Neutrophil (primary cell): ENCODE measurements around the gene CCSER1.
"Not testable (repeated sequence)": the region's sequence is repeated elsewhere in the genome, so short reads cannot be mapped to it uniquely, and the experiment has no call there.

ENCODE experiments used
- H3K27ac ChIP-seq: fragments of 200-600 bp; sonication (generic); 2 replicates; pipeline ENCODE4 v1.5.1; 2016; ENCODE audit warnings: mild to moderate bottlenecking, moderate library complexity
- H3K27me3 ChIP-seq: fragments of 200-600 bp; sonication (generic); 2 replicates; pipeline ENCODE4 v1.6.0; 2016; ENCODE audit warnings: mild to moderate bottlenecking
- H3K36me3 ChIP-seq: fragments of 200-600 bp; sonication (generic); 2 replicates; pipeline ENCODE4 v1.5.1; 2017
- H3K4me1 ChIP-seq, 2 experiments: fragments of 200-600 bp in 1 of 2; sonication (generic) in 1 of 2; 1 replicate in 1 of 2; 2 replicates in 1 of 2; pipeline versions ENCODE4 v1.5.1 to v1.6.1; 2013 to 2016; ENCODE audit warnings: low read depth in 1 of 2, low read length in 1 of 2, mild to moderate bottlenecking in 1 of 2, moderate library complexity in 1 of 2; ENCODE audit not compliant: control insufficient read depth in 1 of 2, insufficient read depth in 1 of 2
- H3K4me3 ChIP-seq, 2 experiments: fragments of 200-600 bp in 1 of 2; sonication (generic) in 1 of 2; 1 replicate in 1 of 2; 2 replicates in 1 of 2; pipeline ENCODE4 v1.5.1; 2013 to 2016; ENCODE audit warnings: low read depth in 1 of 2, low read length in 1 of 2, mild to moderate bottlenecking in 1 of 2, moderate library complexity in 1 of 2
- H3K9me3 ChIP-seq: fragments of 200-600 bp; sonication (generic); 2 replicates; pipeline ENCODE4 v1.5.1; 2016
- TF ChIP-seq, protein P1 (sequence below): fragments of 200-600 bp; sonication (generic); IDR thresholded peaks from 2 replicates; pipeline ENCODE4 v1.5.1; 2016; ENCODE audit warnings: antibody characterized with exemption

CCSER1 gene

DNA sequence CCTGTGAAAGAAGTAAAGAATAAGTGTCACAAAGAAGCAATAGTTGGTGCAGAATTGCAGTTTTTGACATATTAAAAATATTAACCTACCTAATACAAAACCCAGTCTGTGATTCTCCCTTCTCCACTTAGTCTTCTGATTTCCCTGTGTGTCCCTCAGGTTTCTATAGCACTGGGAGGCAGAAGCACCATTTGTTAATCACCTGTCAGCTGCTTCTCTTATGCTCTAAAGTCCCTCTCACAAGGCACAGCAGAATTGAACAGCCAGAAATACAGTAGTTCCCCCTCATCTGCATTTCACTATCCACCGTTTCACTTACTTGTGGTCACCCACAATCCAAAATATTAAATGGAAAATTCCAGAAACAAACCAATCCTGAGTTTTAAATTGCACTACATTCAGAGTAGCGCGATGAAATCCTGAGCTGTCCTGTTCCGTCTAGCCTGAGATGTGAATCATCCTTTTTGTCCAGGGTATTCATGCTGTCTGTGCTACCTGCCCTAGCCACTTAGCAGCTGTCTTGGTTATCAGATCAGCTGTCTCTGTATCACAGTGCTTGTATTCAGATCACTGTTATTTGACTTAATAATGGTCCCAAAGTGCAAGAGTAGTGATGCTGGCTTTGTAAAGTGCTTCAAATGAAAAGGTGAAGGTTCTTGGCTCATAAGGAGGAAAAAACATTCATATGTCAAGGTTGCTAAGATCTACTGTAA lies 1192.5 kb downstream of the CCSER1 start:
- Histone ChIP-seq H3K27ac (no peak overlapping the region), H3K36me3 (no peaks in the 10 kb centered on the region), H3K4me1 (no peaks in the 10 kb centered on the region), H3K4me3 (no peak overlapping the region), H3K9me3 (no peaks in the 10 kb centered on the region), H3K27me3 (no peaks in the 10 kb centered on the region)
- TF ChIP-seq, protein P1, sequence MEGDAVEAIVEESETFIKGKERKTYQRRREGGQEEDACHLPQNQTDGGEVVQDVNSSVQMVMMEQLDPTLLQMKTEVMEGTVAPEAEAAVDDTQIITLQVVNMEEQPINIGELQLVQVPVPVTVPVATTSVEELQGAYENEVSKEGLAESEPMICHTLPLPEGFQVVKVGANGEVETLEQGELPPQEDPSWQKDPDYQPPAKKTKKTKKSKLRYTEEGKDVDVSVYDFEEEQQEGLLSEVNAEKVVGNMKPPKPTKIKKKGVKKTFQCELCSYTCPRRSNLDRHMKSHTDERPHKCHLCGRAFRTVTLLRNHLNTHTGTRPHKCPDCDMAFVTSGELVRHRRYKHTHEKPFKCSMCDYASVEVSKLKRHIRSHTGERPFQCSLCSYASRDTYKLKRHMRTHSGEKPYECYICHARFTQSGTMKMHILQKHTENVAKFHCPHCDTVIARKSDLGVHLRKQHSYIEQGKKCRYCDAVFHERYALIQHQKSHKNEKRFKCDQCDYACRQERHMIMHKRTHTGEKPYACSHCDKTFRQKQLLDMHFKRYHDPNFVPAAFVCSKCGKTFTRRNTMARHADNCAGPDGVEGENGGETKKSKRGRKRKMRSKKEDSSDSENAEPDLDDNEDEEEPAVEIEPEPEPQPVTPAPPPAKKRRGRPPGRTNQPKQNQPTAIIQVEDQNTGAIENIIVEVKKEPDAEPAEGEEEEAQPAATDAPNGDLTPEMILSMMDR = no peak

DNA sequence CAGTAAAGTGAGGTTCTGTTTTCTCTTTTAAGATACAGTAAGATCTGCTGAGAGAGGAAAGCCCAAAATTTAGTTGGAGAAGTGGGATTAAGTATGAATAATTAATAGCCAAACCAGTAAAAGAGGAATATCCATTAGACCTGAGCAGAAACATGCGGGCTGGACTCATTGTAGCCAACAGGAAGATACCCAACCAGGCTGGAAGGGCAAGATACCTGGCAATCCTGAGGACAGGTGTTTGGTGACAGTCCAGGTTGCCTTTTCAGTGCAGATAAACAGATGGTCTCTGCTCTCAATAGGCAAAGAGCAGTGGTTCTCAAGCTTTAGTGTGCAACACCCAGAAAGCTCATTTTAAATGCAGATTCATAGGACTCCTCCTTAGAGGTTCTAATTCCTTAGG lies 1195.8 kb downstream of the CCSER1 start:
- Histone ChIP-seq H3K4me1 (no peaks in the 10 kb centered on the region), H3K27ac (no peak overlapping the region), H3K4me3 (no peak overlapping the region), H3K9me3 (no peaks in the 10 kb centered on the region), H3K36me3 (no peaks in the 10 kb centered on the region), H3K27me3 (no peaks in the 10 kb centered on the region)
- TF ChIP-seq, protein P1 = no peak

DNA sequence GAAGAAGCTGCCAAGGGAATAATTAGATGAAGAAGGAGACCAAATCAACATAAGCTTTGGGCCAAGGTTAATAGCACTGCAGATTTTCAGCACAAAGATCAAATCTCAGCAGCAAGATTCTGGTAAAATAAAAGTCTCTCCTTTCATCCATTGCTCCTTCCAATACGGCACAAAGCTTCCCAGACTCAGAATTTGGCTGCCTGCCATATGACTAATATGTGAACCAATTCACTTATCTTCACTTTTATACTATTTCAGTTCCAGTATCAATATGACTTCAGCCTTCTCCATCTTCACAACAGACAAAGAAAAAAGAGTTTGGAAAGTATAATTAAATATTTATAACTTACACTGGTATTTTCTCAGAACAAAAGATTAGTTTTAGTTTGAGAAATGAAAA lies 1198.3 kb downstream of the CCSER1 start:
- Histone ChIP-seq H3K4me1 (no peaks in the 10 kb centered on the region), H3K36me3 (no peaks in the 10 kb centered on the region), H3K27ac (no peak overlapping the region), H3K27me3 (no peaks in the 10 kb centered on the region), H3K4me3 (no peak overlapping the region), H3K9me3 (no peaks in the 10 kb centered on the region)
- TF ChIP-seq, protein P1 = no peak

DNA sequence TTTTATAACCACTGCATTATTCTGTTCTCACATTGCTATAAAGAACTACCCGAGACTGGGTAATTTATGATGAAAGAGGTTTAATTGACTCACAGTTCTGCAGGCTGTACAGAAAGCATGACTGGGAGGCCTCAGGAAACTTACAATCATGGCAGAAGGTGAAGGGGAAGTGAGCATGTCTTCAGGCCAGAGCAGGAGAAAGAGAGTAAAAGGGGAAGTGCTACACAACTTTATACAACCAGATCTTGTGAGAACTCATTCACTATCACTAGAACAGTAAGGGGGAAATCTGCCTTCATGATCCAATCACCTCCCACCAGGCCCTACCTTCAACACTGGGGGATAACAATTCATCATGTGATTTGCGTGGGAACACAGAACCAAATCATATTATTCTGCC lies 1199.0 kb downstream of the CCSER1 start:
- H3K9me3 ChIP-seq, H3K27ac ChIP-seq, H3K4me1 ChIP-seq, H3K36me3 ChIP-seq, H3K4me3 ChIP-seq, H3K27me3 ChIP-seq: not testable (repeated sequence)

- H3K27me3 ChIP-seq = no peaks in the 10 kb centered on the region
- H3K9me3 ChIP-seq = no peaks in the 10 kb centered on the region
- no peak overlapping the region for H3K27ac ChIP-seq
- no peak overlapping the region for H3K4me3 ChIP-seq
- TF ChIP-seq, protein P1 = no peak
- no peaks in the 10 kb centered on the region for H3K4me1 ChIP-seq
- no peaks in the 10 kb centered on the region for H3K36me3 ChIP-seq
These were observed 1203.5 kb downstream of the CCSER1 start for GRCh38 chr4:91330555-91331137.

DNA sequence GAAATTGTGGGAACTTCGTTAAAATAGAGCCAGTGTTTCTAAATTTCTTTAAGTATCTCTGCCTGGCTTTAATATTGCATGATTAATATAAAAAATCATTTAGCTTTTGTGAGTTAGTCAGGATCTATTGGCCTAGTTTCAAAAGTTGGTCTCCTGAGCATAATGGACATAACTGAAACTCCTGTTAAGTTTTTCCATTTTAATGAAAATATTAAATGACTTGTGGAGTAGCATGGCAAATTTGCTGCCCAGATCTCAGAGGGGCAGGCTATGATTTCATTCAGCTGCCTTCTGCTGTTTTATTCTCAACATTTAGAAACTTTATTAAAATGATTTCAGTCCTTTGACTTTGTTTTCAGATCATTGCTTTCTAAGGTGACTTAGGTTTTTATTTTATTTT lies 1213.6 kb downstream of the CCSER1 start:
- Histone ChIP-seq H3K36me3 (no peaks in the 10 kb centered on the region), H3K27ac (no peak overlapping the region), H3K4me1 (no peaks in the 10 kb centered on the region), H3K4me3 (no peak overlapping the region), H3K27me3 (no peaks in the 10 kb centered on the region), H3K9me3 (no peaks in the 10 kb centered on the region)
- TF ChIP-seq, protein P1 = no peak
